WTC11 (cell line): Measurements from ENCODE around the gene TFPT. TPM values are rescaled to one million over a fixed set of nuclear protein-coding genes. Genes with fewer than 3 reads are reported as not detected.

Experiments
- ATAC-seq: fragments of 200-7000 bp; cut with Tn5 transposase; 2 replicates; pipeline ENCODE4 v1.10.0; 2021; ENCODE audit warnings: mild to moderate bottlenecking, moderate library complexity
- CTCF ChIA-PET: fragments of 300-600 bp; sonication (Branson Sonifier 250); formaldehyde crosslinking; loops from one replicate; lab custom pipeline; 2021; ENCODE audit warnings: antibody characterized with exemption; lab: Charles Lee
- POLR2A ChIA-PET: fragments of 350-600 bp; sonication (Branson Sonifier 250); formaldehyde crosslinking; loops from one replicate; lab custom pipeline; 2021; ENCODE audit warnings: antibody characterized with exemption; lab: Charles Lee
- DNase-seq: peaks from one replicate; pipeline ENCODE4 v3.0.0; 2021; ENCODE audit warnings: low spot score
- H3K27ac Mint-ChIP-seq: 2 replicates; pipeline ENCODE4 v1.8.0; 2021; ENCODE audit warnings: mixed read lengths
- H3K27me3 Mint-ChIP-seq: 2 replicates; pipeline ENCODE4 v1.8.0; 2021; ENCODE audit warnings: low read depth, mild to moderate bottlenecking, moderate library complexity, mixed read lengths
- H3K36me3 Mint-ChIP-seq: 2 replicates; pipeline ENCODE4 v1.8.0; 2021; ENCODE audit warnings: mixed read lengths
- H3K4me1 Mint-ChIP-seq: 2 replicates; pipeline ENCODE4 v1.8.0; 2022; ENCODE audit warnings: mixed read lengths
- H3K4me3 Mint-ChIP-seq: 2 replicates; pipeline ENCODE4 v1.8.0; 2021; ENCODE audit warnings: mild to moderate bottlenecking, moderate library complexity, mixed read lengths
- H3K9me3 Mint-ChIP-seq: 2 replicates; pipeline ENCODE4 v1.8.0; 2021; ENCODE audit warnings: mixed read lengths
- ATF1 ChIP-seq: sonication (generic); formaldehyde crosslinking; IDR thresholded peaks from 2 replicates; pipeline ENCODE4 v1.8.1; 2023; ENCODE audit warnings: mild to moderate bottlenecking, moderate library complexity, missing genetic modification reagents
- CREB1 ChIP-seq: sonication (generic); formaldehyde crosslinking; IDR thresholded peaks from 2 replicates; pipeline ENCODE4 v1.8.0; 2023; ENCODE audit warnings: mild to moderate bottlenecking, missing genetic modification reagents
- ELF4 ChIP-seq: sonication (generic); formaldehyde crosslinking; IDR thresholded peaks from 2 replicates; pipeline ENCODE4 v1.8.1; 2022; ENCODE audit warnings: low read depth, mild to moderate bottlenecking, moderate library complexity, missing genetic modification reagents
- FOXP1 ChIP-seq: sonication (generic); formaldehyde crosslinking; IDR thresholded peaks from 2 replicates; pipeline ENCODE4 v1.8.0; 2022; ENCODE audit warnings: missing genetic modification reagents, mild to moderate bottlenecking, moderate library complexity, borderline replicate concordance
- MXD4 ChIP-seq: fragments of 250-450 bp; sonication (Bioruptor Pico); IDR thresholded peaks from 2 replicates; pipeline ENCODE4 v1.8.0; 2021; ENCODE audit warnings: mild to moderate bottlenecking, moderate library complexity, borderline replicate concordance
- MYBL2 ChIP-seq: sonication (generic); formaldehyde crosslinking; IDR thresholded peaks from 2 replicates; pipeline ENCODE4 v1.8.1; 2023; ENCODE audit warnings: mild to moderate bottlenecking, moderate library complexity, missing genetic modification reagents
- NFATC4 ChIP-seq: fragments of 250-450 bp; sonication (Bioruptor Pico); IDR thresholded peaks from 2 replicates; pipeline ENCODE4 v1.9.0; 2021; ENCODE audit warnings: mild to moderate bottlenecking
- NR2C2 ChIP-seq: sonication (generic); formaldehyde crosslinking; IDR thresholded peaks from 2 replicates; pipeline ENCODE4 v1.8.0; 2022; ENCODE audit warnings: mild to moderate bottlenecking, missing genetic modification reagents
- TCF7 ChIP-seq: sonication (generic); formaldehyde crosslinking; IDR thresholded peaks from 2 replicates; pipeline ENCODE4 v1.8.0; 2022; ENCODE audit warnings: mild to moderate bottlenecking, low read depth, missing genetic modification reagents, moderate library complexity
- TEAD1 ChIP-seq: sonication (generic); formaldehyde crosslinking; IDR thresholded peaks from 2 replicates; pipeline ENCODE4 v1.8.0; 2022; ENCODE audit warnings: mild to moderate bottlenecking, missing genetic modification reagents
- ZNF232 ChIP-seq: sonication (generic); formaldehyde crosslinking; IDR thresholded peaks from 2 replicates; pipeline ENCODE4 v1.8.0; 2022; ENCODE audit warnings: mild to moderate bottlenecking, missing genetic modification reagents
- ZNF263 ChIP-seq: sonication (generic); formaldehyde crosslinking; IDR thresholded peaks from 2 replicates; pipeline ENCODE4 v1.8.1; 2022; ENCODE audit warnings: low read depth, mild to moderate bottlenecking, moderate library complexity, missing genetic modification reagents
- ZNF671 ChIP-seq: fragments of 250-450 bp; sonication (Bioruptor Pico); IDR thresholded peaks from 2 replicates; pipeline ENCODE4 v1.8.0; 2021; ENCODE audit warnings: mild to moderate bottlenecking
- total RNA-seq: library from RNA; stranded (reverse); gene quantifications from 3 replicates; pipeline ENCODE4 v1.2.3, GENCODE V29; 2021
- TF ChIP-seq, protein P1 (sequence below): sonication (generic); formaldehyde crosslinking; IDR thresholded peaks from 2 replicates; pipeline ENCODE4 v1.8.0; 2023; ENCODE audit warnings: missing genetic modification reagents, mild to moderate bottlenecking, borderline replicate concordance
- TF ChIP-seq, protein P2 (sequence below): sonication (generic); formaldehyde crosslinking; IDR thresholded peaks from 2 replicates; pipeline ENCODE4 v1.8.0; 2022; ENCODE audit warnings: mild to moderate bottlenecking, missing genetic modification reagents
- TF ChIP-seq, protein P3 (sequence below): sonication (generic); formaldehyde crosslinking; IDR thresholded peaks from 2 replicates; pipeline ENCODE4 v1.8.1; 2023; ENCODE audit warnings: mild to moderate bottlenecking, missing genetic modification reagents, moderate library complexity
- TF ChIP-seq, protein P4 (sequence below): sonication (generic); formaldehyde crosslinking; IDR thresholded peaks from 2 replicates; pipeline ENCODE4 v1.8.1; 2022; ENCODE audit warnings: low read depth, missing genetic modification reagents, borderline replicate concordance
- TF ChIP-seq, protein P5 (sequence below): sonication (generic); formaldehyde crosslinking; conservative IDR thresholded peaks from 2 replicates; pipeline ENCODE4 v1.8.1; 2023; ENCODE audit warnings: mild to moderate bottlenecking, low read depth, missing genetic modification reagents, moderate library complexity

TFPT gene
- total RNA-seq, 1 experiment from 2014 or later = 24.6 TPM

DNA sequence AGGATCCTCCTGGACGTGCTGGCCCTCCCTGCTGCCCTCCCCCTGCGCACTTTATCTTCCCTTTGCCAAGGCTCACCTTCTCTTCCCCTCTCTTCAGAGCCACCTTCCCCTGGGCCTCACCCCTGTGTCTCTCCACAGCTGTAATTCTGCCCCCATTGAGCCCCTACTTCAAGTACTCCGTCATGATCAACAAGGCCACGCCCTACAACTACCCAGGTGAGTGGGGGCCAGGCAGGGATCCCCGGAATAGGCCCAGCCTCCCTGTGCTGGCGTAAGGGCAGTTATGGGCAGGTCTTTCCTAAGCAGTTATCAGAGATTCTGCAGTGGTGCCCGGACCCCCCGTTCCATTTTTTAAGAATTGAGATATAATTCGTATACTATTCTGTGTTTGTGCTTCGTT, 9.7 kb downstream of the TFPT start:
- POLR2A ChIA-PET = no interaction called here
- H3K9me3 Mint-ChIP-seq = no peaks in the 10 kb centered on the region
- no peaks in the 10 kb centered on the region; the same call in 1 of the 2 replicates for H3K27me3 Mint-ChIP-seq
- CTCF ChIA-PET = no interaction called here
- peaks cover 46% of the 10 kb centered on the region for H3K36me3 Mint-ChIP-seq
- no peak for ATAC-seq
- H3K4me1 Mint-ChIP-seq = peaks cover 3% of the 10 kb centered on the region
- no peak for DNase-seq
- no peak overlapping the region for H3K4me3 Mint-ChIP-seq
- no peak overlapping the region for H3K27ac Mint-ChIP-seq
- TF ChIP-seq, protein P1, sequence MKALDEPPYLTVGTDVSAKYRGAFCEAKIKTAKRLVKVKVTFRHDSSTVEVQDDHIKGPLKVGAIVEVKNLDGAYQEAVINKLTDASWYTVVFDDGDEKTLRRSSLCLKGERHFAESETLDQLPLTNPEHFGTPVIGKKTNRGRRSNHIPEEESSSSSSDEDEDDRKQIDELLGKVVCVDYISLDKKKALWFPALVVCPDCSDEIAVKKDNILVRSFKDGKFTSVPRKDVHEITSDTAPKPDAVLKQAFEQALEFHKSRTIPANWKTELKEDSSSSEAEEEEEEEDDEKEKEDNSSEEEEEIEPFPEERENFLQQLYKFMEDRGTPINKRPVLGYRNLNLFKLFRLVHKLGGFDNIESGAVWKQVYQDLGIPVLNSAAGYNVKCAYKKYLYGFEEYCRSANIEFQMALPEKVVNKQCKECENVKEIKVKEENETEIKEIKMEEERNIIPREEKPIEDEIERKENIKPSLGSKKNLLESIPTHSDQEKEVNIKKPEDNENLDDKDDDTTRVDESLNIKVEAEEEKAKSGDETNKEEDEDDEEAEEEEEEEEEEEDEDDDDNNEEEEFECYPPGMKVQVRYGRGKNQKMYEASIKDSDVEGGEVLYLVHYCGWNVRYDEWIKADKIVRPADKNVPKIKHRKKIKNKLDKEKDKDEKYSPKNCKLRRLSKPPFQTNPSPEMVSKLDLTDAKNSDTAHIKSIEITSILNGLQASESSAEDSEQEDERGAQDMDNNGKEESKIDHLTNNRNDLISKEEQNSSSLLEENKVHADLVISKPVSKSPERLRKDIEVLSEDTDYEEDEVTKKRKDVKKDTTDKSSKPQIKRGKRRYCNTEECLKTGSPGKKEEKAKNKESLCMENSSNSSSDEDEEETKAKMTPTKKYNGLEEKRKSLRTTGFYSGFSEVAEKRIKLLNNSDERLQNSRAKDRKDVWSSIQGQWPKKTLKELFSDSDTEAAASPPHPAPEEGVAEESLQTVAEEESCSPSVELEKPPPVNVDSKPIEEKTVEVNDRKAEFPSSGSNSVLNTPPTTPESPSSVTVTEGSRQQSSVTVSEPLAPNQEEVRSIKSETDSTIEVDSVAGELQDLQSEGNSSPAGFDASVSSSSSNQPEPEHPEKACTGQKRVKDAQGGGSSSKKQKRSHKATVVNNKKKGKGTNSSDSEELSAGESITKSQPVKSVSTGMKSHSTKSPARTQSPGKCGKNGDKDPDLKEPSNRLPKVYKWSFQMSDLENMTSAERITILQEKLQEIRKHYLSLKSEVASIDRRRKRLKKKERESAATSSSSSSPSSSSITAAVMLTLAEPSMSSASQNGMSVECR (CRISPR knock-in tag) = no peak
- TF ChIP-seq, protein P2, sequence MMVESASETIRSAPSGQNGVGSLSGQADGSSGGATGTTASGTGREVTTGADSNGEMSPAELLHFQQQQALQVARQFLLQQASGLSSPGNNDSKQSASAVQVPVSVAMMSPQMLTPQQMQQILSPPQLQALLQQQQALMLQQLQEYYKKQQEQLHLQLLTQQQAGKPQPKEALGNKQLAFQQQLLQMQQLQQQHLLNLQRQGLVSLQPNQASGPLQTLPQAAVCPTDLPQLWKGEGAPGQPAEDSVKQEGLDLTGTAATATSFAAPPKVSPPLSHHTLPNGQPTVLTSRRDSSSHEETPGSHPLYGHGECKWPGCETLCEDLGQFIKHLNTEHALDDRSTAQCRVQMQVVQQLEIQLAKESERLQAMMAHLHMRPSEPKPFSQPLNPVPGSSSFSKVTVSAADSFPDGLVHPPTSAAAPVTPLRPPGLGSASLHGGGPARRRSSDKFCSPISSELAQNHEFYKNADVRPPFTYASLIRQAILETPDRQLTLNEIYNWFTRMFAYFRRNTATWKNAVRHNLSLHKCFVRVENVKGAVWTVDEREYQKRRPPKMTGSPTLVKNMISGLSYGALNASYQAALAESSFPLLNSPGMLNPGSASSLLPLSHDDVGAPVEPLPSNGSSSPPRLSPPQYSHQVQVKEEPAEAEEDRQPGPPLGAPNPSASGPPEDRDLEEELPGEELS (CRISPR knock-in tag) = no peak
- TF ChIP-seq, protein P3, sequence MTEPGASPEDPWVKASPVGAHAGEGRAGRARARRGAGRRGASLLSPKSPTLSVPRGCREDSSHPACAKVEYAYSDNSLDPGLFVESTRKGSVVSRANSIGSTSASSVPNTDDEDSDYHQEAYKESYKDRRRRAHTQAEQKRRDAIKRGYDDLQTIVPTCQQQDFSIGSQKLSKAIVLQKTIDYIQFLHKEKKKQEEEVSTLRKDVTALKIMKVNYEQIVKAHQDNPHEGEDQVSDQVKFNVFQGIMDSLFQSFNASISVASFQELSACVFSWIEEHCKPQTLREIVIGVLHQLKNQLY (CRISPR knock-in tag) = no peak
- TF ChIP-seq NFATC4 (CRISPR knock-in tag) = no peak

DNA sequence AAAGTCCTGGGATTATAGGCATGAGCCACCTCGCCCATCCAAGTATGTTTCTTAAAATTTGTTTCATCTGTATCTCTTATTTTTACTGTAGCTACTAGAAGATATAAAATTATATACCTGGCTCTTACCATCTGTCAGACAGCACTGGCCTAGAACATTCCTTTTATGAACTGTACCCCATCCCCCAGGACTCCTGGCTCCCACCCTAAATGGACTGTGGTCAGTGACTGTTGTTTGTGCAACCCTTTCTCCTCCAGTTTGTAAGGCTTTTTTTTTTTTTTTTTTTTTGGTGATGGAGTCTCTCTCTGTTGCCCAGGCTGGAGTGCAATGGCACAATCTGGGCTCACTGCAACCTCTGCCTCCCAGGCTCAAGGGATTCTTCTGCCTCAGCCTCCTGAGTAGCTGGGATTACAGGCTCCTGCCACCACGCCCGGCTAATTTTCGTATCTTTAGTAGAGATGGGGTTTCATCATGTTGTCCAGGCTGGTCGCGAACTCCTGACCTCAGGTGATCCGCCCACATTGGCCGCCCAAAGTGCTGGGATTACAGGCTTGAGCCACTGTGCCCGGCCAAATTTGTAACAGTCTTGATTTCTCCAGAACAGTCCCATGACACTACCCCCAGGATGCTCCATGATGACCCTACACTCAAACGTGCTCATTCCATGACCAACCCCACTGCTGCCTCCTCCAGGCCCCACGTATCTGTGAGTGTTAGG, 10.3 kb downstream of the TFPT start:
- DNase-seq (no peak), ATAC-seq (no peak)
- no peak overlapping the region for H3K27ac Mint-ChIP-seq
- H3K36me3 Mint-ChIP-seq = peaks cover 41% of the 10 kb centered on the region
- H3K4me1 Mint-ChIP-seq = peaks cover 3% of the 10 kb centered on the region
- H3K9me3 Mint-ChIP-seq = no peaks in the 10 kb centered on the region
- ChIA-PET CTCF (no interaction called here), POLR2A (interaction anchor here (3.4 kb wide), 1 partner anchor 10 kb away, joined by 10 read pairs; the partner anchor contains the start of genes PRPF31 and TFPT)
- H3K4me3 Mint-ChIP-seq = peak overlapping the region; percentile 14; the same call in 1 of the 2 replicates
- no peaks in the 10 kb centered on the region; the same call in 1 of the 2 replicates for H3K27me3 Mint-ChIP-seq
- TF ChIP-seq NFATC4 (CRISPR knock-in tag) (no peak), ATF1 (CRISPR knock-in tag) (no peak), ZNF671 (no peak), MXD4 (CRISPR knock-in tag) (no peak), CREB1 (no peak), ELF4 (CRISPR knock-in tag) (no peak), NR2C2 (CRISPR knock-in tag) (no peak), TEAD1 (no peak), MYBL2 (no peak), FOXP1 (CRISPR knock-in tag) (no peak), ZNF263 (CRISPR knock-in tag) (no peak), ZNF232 (CRISPR knock-in tag) (no peak), TCF7 (CRISPR knock-in tag) (no peak)
- TF ChIP-seq, protein P4, sequence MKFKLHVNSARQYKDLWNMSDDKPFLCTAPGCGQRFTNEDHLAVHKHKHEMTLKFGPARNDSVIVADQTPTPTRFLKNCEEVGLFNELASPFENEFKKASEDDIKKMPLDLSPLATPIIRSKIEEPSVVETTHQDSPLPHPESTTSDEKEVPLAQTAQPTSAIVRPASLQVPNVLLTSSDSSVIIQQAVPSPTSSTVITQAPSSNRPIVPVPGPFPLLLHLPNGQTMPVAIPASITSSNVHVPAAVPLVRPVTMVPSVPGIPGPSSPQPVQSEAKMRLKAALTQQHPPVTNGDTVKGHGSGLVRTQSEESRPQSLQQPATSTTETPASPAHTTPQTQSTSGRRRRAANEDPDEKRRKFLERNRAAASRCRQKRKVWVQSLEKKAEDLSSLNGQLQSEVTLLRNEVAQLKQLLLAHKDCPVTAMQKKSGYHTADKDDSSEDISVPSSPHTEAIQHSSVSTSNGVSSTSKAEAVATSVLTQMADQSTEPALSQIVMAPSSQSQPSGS (CRISPR knock-in tag) = no peak
- TF ChIP-seq, protein P1 (CRISPR knock-in tag) = no peak
- TF ChIP-seq, protein P5, sequence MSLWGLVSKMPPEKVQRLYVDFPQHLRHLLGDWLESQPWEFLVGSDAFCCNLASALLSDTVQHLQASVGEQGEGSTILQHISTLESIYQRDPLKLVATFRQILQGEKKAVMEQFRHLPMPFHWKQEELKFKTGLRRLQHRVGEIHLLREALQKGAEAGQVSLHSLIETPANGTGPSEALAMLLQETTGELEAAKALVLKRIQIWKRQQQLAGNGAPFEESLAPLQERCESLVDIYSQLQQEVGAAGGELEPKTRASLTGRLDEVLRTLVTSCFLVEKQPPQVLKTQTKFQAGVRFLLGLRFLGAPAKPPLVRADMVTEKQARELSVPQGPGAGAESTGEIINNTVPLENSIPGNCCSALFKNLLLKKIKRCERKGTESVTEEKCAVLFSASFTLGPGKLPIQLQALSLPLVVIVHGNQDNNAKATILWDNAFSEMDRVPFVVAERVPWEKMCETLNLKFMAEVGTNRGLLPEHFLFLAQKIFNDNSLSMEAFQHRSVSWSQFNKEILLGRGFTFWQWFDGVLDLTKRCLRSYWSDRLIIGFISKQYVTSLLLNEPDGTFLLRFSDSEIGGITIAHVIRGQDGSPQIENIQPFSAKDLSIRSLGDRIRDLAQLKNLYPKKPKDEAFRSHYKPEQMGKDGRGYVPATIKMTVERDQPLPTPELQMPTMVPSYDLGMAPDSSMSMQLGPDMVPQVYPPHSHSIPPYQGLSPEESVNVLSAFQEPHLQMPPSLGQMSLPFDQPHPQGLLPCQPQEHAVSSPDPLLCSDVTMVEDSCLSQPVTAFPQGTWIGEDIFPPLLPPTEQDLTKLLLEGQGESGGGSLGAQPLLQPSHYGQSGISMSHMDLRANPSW (CRISPR knock-in tag) = no peak
